Smooth muscle cell (in vitro differentiated cells): ENCODE measurements around the gene PCLO. TPM values are rescaled to one million over a fixed set of nuclear protein-coding genes. Genes with fewer than 3 reads are reported as not detected.

Source experiments
- DNase-seq: peaks from one replicate; lab custom pipeline; 2025; ENCODE audit not compliant: unreplicated experiment; lab: John Stamatoyannopoulos, UW
- H2AFZ ChIP-seq: fragments of 200-600 bp; sonication (generic); 2 replicates; pipeline ENCODE4 v1.6.0; 2016; ENCODE audit warnings: antibody characterized with exemption, low read depth, mild to moderate bottlenecking
- H3F3A ChIP-seq: fragments of 200-600 bp; sonication (generic); 2 replicates; pipeline ENCODE4 v1.6.0; 2017; ENCODE audit warnings: antibody characterized with exemption, low read depth
- H3K27ac ChIP-seq: fragments of 200-600 bp; sonication (generic); 2 replicates; pipeline ENCODE4 v1.5.1; 2016; ENCODE audit warnings: low read depth, mild to moderate bottlenecking
- H3K27me3 ChIP-seq: fragments of 200-600 bp; sonication (generic); 2 replicates; pipeline ENCODE4 v1.6.1; 2016; ENCODE audit warnings: low read depth, mild to moderate bottlenecking
- H3K36me3 ChIP-seq: fragments of 200-600 bp; sonication (generic); 2 replicates; pipeline ENCODE4 v1.5.1; 2016; ENCODE audit warnings: low read depth
- H3K4me1 ChIP-seq: fragments of 200-600 bp; sonication (generic); 2 replicates; pipeline ENCODE4 v1.5.1; 2016; ENCODE audit warnings: low read depth
- H3K4me2 ChIP-seq: fragments of 200-600 bp; sonication (generic); 2 replicates; pipeline ENCODE4 v1.6.0; 2016; ENCODE audit warnings: mild to moderate bottlenecking
- H3K4me3 ChIP-seq: fragments of 200-600 bp; sonication (generic); 2 replicates; pipeline ENCODE4 v1.5.1; 2016; ENCODE audit warnings: mild to moderate bottlenecking
- H3K79me2 ChIP-seq: fragments of 200-600 bp; sonication (generic); 2 replicates; pipeline ENCODE4 v1.6.0; 2016; ENCODE audit warnings: low read depth, mild to moderate bottlenecking
- H3K9ac ChIP-seq: fragments of 200-600 bp; sonication (generic); 2 replicates; pipeline ENCODE4 v1.6.0; 2016; ENCODE audit warnings: low read depth
- H3K9me3 ChIP-seq: fragments of 200-600 bp; sonication (generic); replicated peaks from 2 replicates; pipeline ENCODE4 v1.5.1; 2016; ENCODE audit warnings: low read depth
- H4K20me1 ChIP-seq: fragments of 200-600 bp; sonication (generic); 2 replicates; pipeline ENCODE4 v1.6.0; 2016; ENCODE audit warnings: low read depth
- WGBS: methylation state at CpG from one replicate; pipeline ENCODE4 v1.1.7; 2016; ENCODE audit warnings: low lambda C conversion rate; 5-methylcytosine and 5-hydroxymethylcytosine counted together
- polyA plus RNA-seq: library from polyadenylated mRNA; unstranded; fragments of >200 nt; fragmentation: Nextera tagmentation; extraction: Ambion mirVana; gene quantifications from 2 replicates; pipeline ENCODE4 v1.2.1, GENCODE V29; 2016
- total RNA-seq: library from RNA; depleted of rRNA; stranded (reverse); fragments of >200 nt; gene quantifications from 2 replicates; pipeline ENCODE4 v1.2.3, GENCODE V29; 2014
- TF ChIP-seq, protein P1 (sequence below): fragments of 200-600 bp; sonication (generic); IDR thresholded peaks from 2 replicates; pipeline ENCODE4 v1.5.1; 2017; ENCODE audit warnings: borderline replicate concordance, mild to moderate bottlenecking, antibody characterized with exemption; ENCODE audit not compliant: insufficient read depth, poor library complexity, severe bottlenecking

The PCLO gene
- total and polyA plus RNA-seq, 2 experiments from 2014 or later, result 0.42 to 1.9 TPM

DNA sequence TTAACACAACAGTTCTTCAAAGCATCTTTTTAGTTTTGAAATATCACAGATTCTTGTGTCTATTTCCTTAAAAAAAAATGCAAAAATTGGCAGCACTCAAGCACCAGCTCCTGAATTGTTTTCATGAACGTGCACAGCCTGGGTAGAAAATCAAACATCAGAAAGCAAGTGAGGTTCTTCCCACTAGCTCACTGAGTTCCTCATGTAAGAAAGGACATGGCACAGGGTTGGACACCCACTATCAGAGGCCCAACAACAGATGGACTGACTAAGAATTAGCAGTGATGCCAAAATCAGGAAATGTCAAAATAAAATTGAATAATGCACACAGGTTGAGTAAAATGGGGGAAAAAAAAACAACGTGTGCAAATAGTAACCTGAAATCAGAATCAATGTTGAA is 146.8 kb downstream of the PCLO start:
- H2AFZ ChIP-seq, result no peak overlapping the region
- TF ChIP-seq, protein P1, sequence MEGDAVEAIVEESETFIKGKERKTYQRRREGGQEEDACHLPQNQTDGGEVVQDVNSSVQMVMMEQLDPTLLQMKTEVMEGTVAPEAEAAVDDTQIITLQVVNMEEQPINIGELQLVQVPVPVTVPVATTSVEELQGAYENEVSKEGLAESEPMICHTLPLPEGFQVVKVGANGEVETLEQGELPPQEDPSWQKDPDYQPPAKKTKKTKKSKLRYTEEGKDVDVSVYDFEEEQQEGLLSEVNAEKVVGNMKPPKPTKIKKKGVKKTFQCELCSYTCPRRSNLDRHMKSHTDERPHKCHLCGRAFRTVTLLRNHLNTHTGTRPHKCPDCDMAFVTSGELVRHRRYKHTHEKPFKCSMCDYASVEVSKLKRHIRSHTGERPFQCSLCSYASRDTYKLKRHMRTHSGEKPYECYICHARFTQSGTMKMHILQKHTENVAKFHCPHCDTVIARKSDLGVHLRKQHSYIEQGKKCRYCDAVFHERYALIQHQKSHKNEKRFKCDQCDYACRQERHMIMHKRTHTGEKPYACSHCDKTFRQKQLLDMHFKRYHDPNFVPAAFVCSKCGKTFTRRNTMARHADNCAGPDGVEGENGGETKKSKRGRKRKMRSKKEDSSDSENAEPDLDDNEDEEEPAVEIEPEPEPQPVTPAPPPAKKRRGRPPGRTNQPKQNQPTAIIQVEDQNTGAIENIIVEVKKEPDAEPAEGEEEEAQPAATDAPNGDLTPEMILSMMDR, result no peak
- no peak overlapping the region for H3K4me3 ChIP-seq
- H3K4me1 ChIP-seq, result no peaks in the 10 kb centered on the region
- H3F3A ChIP-seq, result no peaks in the 10 kb centered on the region
- no peak overlapping the region for H3K27ac ChIP-seq
- no peak overlapping the region for H3K4me2 ChIP-seq
- no peaks in the 10 kb centered on the region for H4K20me1 ChIP-seq
- no peaks in the 10 kb centered on the region for H3K9me3 ChIP-seq
- H3K27me3 ChIP-seq, result no peaks in the 10 kb centered on the region
- no peaks in the 10 kb centered on the region for H3K36me3 ChIP-seq
- no peak for DNase-seq
- 82% methylated on average over 2 of the region's 2 CpGs for WGBS
- H3K9ac ChIP-seq, result no peak overlapping the region
- H3K79me2 ChIP-seq, result no peaks in the 10 kb centered on the region

DNA sequence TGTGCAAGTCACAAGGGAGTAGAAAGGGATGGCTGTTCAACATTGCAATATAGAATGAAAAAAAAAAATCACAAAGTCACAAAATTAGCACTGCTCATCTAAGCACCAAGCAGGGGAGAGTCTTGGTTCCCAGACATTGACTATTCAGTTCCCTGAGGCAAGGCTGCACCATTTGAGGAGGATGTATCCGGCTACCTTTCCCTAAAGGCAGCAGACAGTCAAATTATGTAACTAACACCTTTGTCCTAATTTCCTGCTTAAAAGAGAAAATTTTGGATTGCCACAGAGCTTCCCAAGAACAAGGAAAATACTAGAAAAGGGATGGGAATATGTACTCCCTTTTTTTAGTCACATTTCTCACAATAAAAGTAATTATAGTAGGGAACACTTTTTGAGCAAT is 148.1 kb downstream of the PCLO start:
- H3K27me3 ChIP-seq, result no peaks in the 10 kb centered on the region
- 71% methylated on average over 1 of the region's 1 CpG for WGBS

DNA sequence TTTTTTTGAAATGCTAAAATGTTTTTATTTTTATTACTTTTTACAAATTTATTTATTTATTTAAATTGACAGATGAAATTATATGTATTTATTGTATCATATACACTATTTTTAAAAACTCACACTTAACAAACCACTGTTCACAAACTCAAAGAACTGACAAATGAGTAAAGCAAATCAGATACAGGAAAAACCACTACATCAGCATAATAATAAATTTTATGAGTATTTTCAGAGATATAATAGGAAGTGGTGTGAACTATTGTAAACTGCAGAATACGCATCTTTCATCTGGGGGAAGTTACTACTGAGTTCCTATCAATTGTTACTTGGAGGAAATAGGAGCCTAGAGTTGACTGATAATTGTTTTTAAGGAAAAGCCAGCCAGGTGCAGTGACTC is 150.7 kb downstream of the PCLO start:
- 94% methylated on average over 1 of the region's 1 CpG for WGBS
- no peaks in the 10 kb centered on the region for H3K27me3 ChIP-seq
- TF ChIP-seq, protein P1, result no peak

More for the DNA sequence above, 148.1 kb downstream of the PCLO start:
- Histone ChIP-seq H3K9me3 (no peaks in the 10 kb centered on the region), H3K36me3 (no peaks in the 10 kb centered on the region), H3K4me1 (no peaks in the 10 kb centered on the region), H3K27ac (no peak overlapping the region), H3K4me3 (no peak overlapping the region), H3K79me2 (no peaks in the 10 kb centered on the region), H3K4me2 (no peak overlapping the region), H4K20me1 (no peaks in the 10 kb centered on the region), H3K9ac (no peak overlapping the region), H3F3A (no peaks in the 10 kb centered on the region), H2AFZ (no peak overlapping the region)
- no peak for DNase-seq
- TF ChIP-seq, protein P1, result no peak

DNA sequence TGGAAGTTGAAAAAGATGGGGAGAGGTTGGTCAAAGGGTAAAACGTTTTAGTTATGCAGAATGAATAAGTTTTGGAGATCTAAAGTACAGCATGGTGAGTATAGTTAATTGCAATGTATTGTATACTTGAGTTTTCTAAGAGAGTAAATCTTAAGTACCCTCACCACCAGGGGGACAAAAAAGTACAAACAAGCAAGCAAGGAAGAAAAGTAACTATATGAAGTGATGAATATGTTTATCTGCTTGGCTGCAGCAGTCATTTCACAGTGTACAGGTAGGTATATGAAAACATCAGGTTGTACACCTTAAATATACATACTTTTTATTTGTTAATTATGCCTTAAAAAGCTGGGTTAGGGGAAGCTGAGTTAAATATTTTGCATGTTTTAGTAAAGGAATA is 157.3 kb downstream of the PCLO start:
- Histone ChIP-seq H3K79me2 (no peaks in the 10 kb centered on the region), H2AFZ (no peak overlapping the region), H3K9ac (no peak overlapping the region), H3K4me2 (no peak overlapping the region), H3K27me3 (no peaks in the 10 kb centered on the region), H3F3A (no peaks in the 10 kb centered on the region), H3K4me1 (no peaks in the 10 kb centered on the region), H3K9me3 (no peaks in the 10 kb centered on the region), H3K4me3 (no peak overlapping the region), H3K27ac (no peak overlapping the region), H4K20me1 (no peaks in the 10 kb centered on the region), H3K36me3 (no peaks in the 10 kb centered on the region)
- TF ChIP-seq, protein P1, result peak; percentile 26
- DNase-seq, result no peak
- 5% methylated on average over 1 of the region's 1 CpG for WGBS

More for the DNA sequence above, 150.7 kb downstream of the PCLO start:
- Histone ChIP-seq H3F3A (no peaks in the 10 kb centered on the region), H3K36me3 (no peaks in the 10 kb centered on the region), H3K4me2 (no peak overlapping the region), H3K27ac (no peak overlapping the region), H4K20me1 (no peaks in the 10 kb centered on the region), H3K4me3 (no peak overlapping the region), H3K9ac (no peak overlapping the region), H3K79me2 (no peaks in the 10 kb centered on the region), H3K4me1 (no peaks in the 10 kb centered on the region), H2AFZ (no peak overlapping the region), H3K9me3 (no peaks in the 10 kb centered on the region)
- no peak for DNase-seq
